GM23338 (cell line): ENCODE results near the gene GK2. TPM values are rescaled to one million over a fixed set of nuclear protein-coding genes. Genes with fewer than 3 reads are reported as not detected.

Experiments used
- ATAC-seq: fragments of 200-7000 bp; cut with Tn5 transposase; 3 replicates; pipeline ENCODE4 v1.9.1; 2020
- DNase-seq: peaks from one replicate; pipeline ENCODE4 v3.0.0-alpha.2; 2015; ENCODE audit warnings: low spot score
- H2AFZ ChIP-seq: fragments of 200-600 bp; sonication (generic); 2 replicates; pipeline ENCODE4 v1.8.0; 2016; ENCODE audit warnings: antibody characterized with exemption, mild to moderate bottlenecking, moderate library complexity
- H3F3A ChIP-seq: fragments of 200-600 bp; sonication (generic); replicated peaks from 2 replicates; pipeline ENCODE4 v1.8.0; 2017; ENCODE audit warnings: antibody characterized with exemption, mixed run types, low read depth
- H3K27ac ChIP-seq: fragments of 200-600 bp; sonication (generic); 2 replicates; pipeline ENCODE4 v1.6.1; 2016; ENCODE audit warnings: low read depth
- H3K27me3 ChIP-seq: fragments of 200-600 bp; sonication (generic); 2 replicates; pipeline ENCODE4 v1.8.0; 2016; ENCODE audit warnings: mild to moderate bottlenecking, mixed run types, moderate library complexity; ENCODE audit not compliant: insufficient read depth
- H3K36me3 ChIP-seq: fragments of 200-600 bp; sonication (generic); 2 replicates; pipeline ENCODE4 v1.8.0; 2016; ENCODE audit warnings: mild to moderate bottlenecking; ENCODE audit not compliant: insufficient read depth
- H3K4me1 ChIP-seq: fragments of 200-600 bp; sonication (generic); 2 replicates; pipeline ENCODE4 v1.8.0; 2016; ENCODE audit warnings: mild to moderate bottlenecking, moderate library complexity; ENCODE audit not compliant: insufficient read depth
- H3K4me2 ChIP-seq: fragments of 200-600 bp; sonication (generic); 2 replicates; pipeline ENCODE4 v1.7.1; 2017; ENCODE audit warnings: mixed run types
- H3K4me3 ChIP-seq: fragments of 200-600 bp; sonication (generic); 2 replicates; pipeline ENCODE4 v1.6.1; 2016; ENCODE audit warnings: mixed run types
- H3K79me2 ChIP-seq: fragments of 200-600 bp; sonication (generic); replicated peaks from 2 replicates; pipeline ENCODE4 v1.8.0; 2017; ENCODE audit warnings: mild to moderate bottlenecking; ENCODE audit not compliant: insufficient read depth
- H3K9me2 ChIP-seq: fragments of 200-600 bp; sonication (generic); 2 replicates; pipeline ENCODE4 v1.8.0; 2017; ENCODE audit not compliant: insufficient read depth
- H4K20me1 ChIP-seq: fragments of 200-600 bp; sonication (generic); replicated peaks from 2 replicates; pipeline ENCODE4 v1.8.0; 2017; ENCODE audit warnings: mild to moderate bottlenecking; ENCODE audit not compliant: insufficient read depth
- H3K27ac Mint-ChIP-seq: 2 replicates; pipeline ENCODE4 v1.8.0; 2020; ENCODE audit warnings: inconsistent platforms, mild to moderate bottlenecking, moderate library complexity, mixed read lengths
- H3K27me3 Mint-ChIP-seq: 3 replicates; pipeline ENCODE4 v1.8.0; 2022; ENCODE audit warnings: low read depth, mild to moderate bottlenecking, moderate library complexity, mixed read lengths, inconsistent platforms; ENCODE audit not compliant: insufficient read depth, poor library complexity
- H3K36me3 Mint-ChIP-seq: 3 replicates; pipeline ENCODE4 v1.8.0; 2021; ENCODE audit warnings: low read depth, mild to moderate bottlenecking, inconsistent platforms, moderate library complexity, mixed read lengths
- H3K4me1 Mint-ChIP-seq: 3 replicates; pipeline ENCODE4 v1.8.0; 2020; ENCODE audit warnings: mild to moderate bottlenecking, inconsistent platforms, mixed read lengths
- H3K4me3 Mint-ChIP-seq: 3 replicates; pipeline ENCODE4 v1.8.0; 2021; ENCODE audit warnings: moderate library complexity, mild to moderate bottlenecking, inconsistent platforms, mixed read lengths
- H3K9me3 Mint-ChIP-seq: 3 replicates; pipeline ENCODE4 v1.8.0; 2020; ENCODE audit warnings: moderate library complexity, mild to moderate bottlenecking, inconsistent platforms, mixed read lengths
- CREB1 ChIP-seq: fragments of 250-450 bp; sonication (Bioruptor Pico); IDR thresholded peaks from 2 replicates; pipeline ENCODE4 v1.5.0; 2020; ENCODE audit warnings: low read depth, mild to moderate bottlenecking, moderate library complexity
- EZH2 ChIP-seq: fragments of 200-600 bp; sonication (generic); IDR thresholded peaks from one replicate; pipeline ENCODE4 v1.8.0; 2017; ENCODE audit warnings: antibody characterized with exemption, mild to moderate bottlenecking, low read depth; ENCODE audit not compliant: unreplicated experiment
- EZH2phosphoT487 ChIP-seq: fragments of 200-600 bp; sonication (generic); IDR thresholded peaks from one replicate; pipeline ENCODE4 v1.8.1; 2018; ENCODE audit warnings: antibody characterized with exemption; ENCODE audit not compliant: unreplicated experiment
- JUNB ChIP-seq: IDR thresholded peaks from one replicate; pipeline ENCODE4 v1.6.1; 2016; ENCODE audit warnings: antibody characterized with exemption; ENCODE audit not compliant: unreplicated experiment
- NANOG ChIP-seq: IDR thresholded peaks from 2 replicates; pipeline ENCODE4 v1.6.1; 2016; ENCODE audit warnings: antibody characterized with exemption, borderline replicate concordance
- POLR2AphosphoS5 ChIP-seq: IDR thresholded peaks from 2 replicates; pipeline ENCODE4 v1.6.1; 2016; ENCODE audit warnings: antibody characterized with exemption, low read depth
- STAT1 ChIP-seq: IDR thresholded peaks from one replicate; pipeline ENCODE4 v1.6.1; 2016; ENCODE audit warnings: antibody characterized with exemption; ENCODE audit not compliant: unreplicated experiment
- ZNF114 ChIP-seq: fragments of 250-450 bp; sonication (Bioruptor Pico); IDR thresholded peaks from 2 replicates; pipeline ENCODE4 v1.5.0; 2020; ENCODE audit warnings: mild to moderate bottlenecking, moderate library complexity
- ZNF331 ChIP-seq: fragments of 250-450 bp; sonication (Bioruptor Pico); IDR thresholded peaks from 2 replicates; pipeline ENCODE4 v1.5.0; 2020; ENCODE audit warnings: low read depth, mild to moderate bottlenecking, moderate library complexity
- polyA plus RNA-seq: library from polyadenylated mRNA; unstranded; fragments of >200 nt; fragmentation: Nextera tagmentation; extraction: Ambion mirVana; gene quantifications from 2 replicates; pipeline ENCODE4 v1.2.1, GENCODE V29; 2016
- total RNA-seq: library from RNA; depleted of rRNA; stranded (reverse); fragments of >200 nt; shearing (Covaris generic); gene quantifications from 2 replicates; pipeline ENCODE4 v1.2.3, GENCODE V29; 2014
- TF ChIP-seq, protein P1 (sequence below): IDR thresholded peaks from one replicate; pipeline ENCODE4 v1.6.1; 2018; ENCODE audit warnings: antibody characterized with exemption; ENCODE audit not compliant: unreplicated experiment
- TF ChIP-seq, protein P2 (sequence below): fragments of 250-450 bp; sonication (Bioruptor Pico); IDR thresholded peaks from 2 replicates; pipeline ENCODE4 v1.5.0; 2020; ENCODE audit warnings: mild to moderate bottlenecking, moderate library complexity
- TF ChIP-seq, protein P3 (sequence below), 2 experiments: fragments of 200-600 bp in 1 of 2; sonication (generic) in 1 of 2; conservative IDR thresholded peaks; 2 replicates each; pipeline versions ENCODE4 v1.5.1 to v1.6.1; 2016 to 2017; ENCODE audit warnings: antibody characterized with exemption in 2 of 2, low read depth in 2 of 2, mild to moderate bottlenecking in 2 of 2, moderate library complexity in 1 of 2
- TF ChIP-seq, protein P4 (sequence below): IDR thresholded peaks from 2 replicates; pipeline ENCODE4 v1.6.1; 2016; ENCODE audit warnings: antibody characterized with exemption

The GK2 gene
- total and polyA plus RNA-seq, 2 experiments from 2014 or later = not detected

DNA sequence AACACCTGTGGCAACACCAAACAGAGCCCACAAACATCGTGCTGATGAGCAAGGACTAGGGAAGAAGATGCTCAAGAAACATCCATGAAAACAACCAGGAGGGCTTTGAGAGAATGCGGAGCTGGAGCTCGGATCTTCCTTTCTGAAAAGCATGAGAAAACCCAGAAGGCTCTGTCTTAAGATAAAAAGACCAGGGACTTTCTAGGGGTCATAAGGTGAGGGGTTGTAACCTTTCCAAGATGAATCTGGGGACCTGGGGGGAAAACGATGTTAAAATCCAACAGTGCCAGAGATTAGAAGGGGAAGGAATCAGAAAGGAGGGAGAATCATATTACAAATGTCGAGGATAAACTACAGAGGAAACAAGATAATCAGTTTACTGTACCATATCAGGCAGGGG lies 10.1 kb downstream of the GK2 start:
- Mint-ChIP-seq H3K27me3 (peaks cover 2% of the 10 kb centered on the region), H3K4me1 (peaks cover 11% of the 10 kb centered on the region; the same call in 2 of the 3 replicates), H3K4me3 (no peak overlapping the region), H3K27ac (no peak overlapping the region), H3K9me3 (no peaks in the 10 kb centered on the region), H3K36me3 (no peaks in the 10 kb centered on the region)
- TF ChIP-seq JUNB = no peak
- TF ChIP-seq, protein P1, sequence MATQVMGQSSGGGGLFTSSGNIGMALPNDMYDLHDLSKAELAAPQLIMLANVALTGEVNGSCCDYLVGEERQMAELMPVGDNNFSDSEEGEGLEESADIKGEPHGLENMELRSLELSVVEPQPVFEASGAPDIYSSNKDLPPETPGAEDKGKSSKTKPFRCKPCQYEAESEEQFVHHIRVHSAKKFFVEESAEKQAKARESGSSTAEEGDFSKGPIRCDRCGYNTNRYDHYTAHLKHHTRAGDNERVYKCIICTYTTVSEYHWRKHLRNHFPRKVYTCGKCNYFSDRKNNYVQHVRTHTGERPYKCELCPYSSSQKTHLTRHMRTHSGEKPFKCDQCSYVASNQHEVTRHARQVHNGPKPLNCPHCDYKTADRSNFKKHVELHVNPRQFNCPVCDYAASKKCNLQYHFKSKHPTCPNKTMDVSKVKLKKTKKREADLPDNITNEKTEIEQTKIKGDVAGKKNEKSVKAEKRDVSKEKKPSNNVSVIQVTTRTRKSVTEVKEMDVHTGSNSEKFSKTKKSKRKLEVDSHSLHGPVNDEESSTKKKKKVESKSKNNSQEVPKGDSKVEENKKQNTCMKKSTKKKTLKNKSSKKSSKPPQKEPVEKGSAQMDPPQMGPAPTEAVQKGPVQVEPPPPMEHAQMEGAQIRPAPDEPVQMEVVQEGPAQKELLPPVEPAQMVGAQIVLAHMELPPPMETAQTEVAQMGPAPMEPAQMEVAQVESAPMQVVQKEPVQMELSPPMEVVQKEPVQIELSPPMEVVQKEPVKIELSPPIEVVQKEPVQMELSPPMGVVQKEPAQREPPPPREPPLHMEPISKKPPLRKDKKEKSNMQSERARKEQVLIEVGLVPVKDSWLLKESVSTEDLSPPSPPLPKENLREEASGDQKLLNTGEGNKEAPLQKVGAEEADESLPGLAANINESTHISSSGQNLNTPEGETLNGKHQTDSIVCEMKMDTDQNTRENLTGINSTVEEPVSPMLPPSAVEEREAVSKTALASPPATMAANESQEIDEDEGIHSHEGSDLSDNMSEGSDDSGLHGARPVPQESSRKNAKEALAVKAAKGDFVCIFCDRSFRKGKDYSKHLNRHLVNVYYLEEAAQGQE = no peak
- no peak for TF ChIP-seq EZH2
- TF ChIP-seq EZH2phosphoT487 = no peak
- TF ChIP-seq, protein P2, sequence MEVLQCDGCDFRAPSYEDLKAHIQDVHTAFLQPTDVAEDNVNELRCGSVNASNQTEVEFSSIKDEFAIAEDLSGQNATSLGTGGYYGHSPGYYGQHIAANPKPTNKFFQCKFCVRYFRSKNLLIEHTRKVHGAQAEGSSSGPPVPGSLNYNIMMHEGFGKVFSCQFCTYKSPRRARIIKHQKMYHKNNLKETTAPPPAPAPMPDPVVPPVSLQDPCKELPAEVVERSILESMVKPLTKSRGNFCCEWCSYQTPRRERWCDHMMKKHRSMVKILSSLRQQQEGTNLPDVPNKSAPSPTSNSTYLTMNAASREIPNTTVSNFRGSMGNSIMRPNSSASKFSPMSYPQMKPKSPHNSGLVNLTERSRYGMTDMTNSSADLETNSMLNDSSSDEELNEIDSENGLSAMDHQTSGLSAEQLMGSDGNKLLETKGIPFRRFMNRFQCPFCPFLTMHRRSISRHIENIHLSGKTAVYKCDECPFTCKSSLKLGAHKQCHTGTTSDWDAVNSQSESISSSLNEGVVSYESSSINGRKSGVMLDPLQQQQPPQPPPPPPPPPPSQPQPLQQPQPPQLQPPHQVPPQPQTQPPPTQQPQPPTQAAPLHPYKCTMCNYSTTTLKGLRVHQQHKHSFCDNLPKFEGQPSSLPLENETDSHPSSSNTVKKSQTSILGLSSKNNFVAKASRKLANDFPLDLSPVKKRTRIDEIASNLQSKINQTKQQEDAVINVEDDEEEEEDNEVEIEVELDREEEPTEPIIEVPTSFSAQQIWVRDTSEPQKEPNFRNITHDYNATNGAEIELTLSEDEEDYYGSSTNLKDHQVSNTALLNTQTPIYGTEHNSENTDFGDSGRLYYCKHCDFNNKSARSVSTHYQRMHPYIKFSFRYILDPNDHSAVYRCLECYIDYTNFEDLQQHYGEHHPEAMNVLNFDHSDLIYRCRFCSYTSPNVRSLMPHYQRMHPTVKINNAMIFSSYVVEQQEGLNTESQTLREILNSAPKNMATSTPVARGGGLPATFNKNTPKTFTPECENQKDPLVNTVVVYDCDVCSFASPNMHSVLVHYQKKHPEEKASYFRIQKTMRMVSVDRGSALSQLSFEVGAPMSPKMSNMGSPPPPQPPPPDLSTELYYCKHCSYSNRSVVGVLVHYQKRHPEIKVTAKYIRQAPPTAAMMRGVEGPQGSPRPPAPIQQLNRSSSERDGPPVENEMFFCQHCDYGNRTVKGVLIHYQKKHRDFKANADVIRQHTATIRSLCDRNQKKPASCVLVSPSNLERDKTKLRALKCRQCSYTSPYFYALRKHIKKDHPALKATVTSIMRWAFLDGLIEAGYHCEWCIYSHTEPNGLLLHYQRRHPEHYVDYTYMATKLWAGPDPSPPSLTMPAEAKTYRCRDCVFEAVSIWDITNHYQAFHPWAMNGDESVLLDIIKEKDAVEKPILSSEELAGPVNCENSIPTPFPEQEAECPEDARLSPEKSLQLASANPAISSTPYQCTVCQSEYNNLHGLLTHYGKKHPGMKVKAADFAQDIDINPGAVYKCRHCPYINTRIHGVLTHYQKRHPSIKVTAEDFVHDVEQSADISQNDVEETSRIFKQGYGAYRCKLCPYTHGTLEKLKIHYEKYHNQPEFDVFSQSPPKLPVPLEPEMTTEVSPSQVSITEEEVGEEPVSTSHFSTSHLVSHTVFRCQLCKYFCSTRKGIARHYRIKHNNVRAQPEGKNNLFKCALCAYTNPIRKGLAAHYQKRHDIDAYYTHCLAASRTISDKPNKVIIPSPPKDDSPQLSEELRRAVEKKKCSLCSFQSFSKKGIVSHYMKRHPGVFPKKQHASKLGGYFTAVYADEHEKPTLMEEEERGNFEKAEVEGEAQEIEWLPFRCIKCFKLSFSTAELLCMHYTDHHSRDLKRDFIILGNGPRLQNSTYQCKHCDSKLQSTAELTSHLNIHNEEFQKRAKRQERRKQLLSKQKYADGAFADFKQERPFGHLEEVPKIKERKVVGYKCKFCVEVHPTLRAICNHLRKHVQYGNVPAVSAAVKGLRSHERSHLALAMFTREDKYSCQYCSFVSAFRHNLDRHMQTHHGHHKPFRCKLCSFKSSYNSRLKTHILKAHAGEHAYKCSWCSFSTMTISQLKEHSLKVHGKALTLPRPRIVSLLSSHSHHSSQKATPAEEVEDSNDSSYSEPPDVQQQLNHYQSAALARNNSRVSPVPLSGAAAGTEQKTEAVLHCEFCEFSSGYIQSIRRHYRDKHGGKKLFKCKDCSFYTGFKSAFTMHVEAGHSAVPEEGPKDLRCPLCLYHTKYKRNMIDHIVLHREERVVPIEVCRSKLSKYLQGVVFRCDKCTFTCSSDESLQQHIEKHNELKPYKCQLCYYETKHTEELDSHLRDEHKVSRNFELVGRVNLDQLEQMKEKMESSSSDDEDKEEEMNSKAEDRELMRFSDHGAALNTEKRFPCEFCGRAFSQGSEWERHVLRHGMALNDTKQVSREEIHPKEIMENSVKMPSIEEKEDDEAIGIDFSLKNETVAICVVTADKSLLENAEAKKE (CRISPR knock-in tag) = no peak
- TF ChIP-seq, protein P3, sequence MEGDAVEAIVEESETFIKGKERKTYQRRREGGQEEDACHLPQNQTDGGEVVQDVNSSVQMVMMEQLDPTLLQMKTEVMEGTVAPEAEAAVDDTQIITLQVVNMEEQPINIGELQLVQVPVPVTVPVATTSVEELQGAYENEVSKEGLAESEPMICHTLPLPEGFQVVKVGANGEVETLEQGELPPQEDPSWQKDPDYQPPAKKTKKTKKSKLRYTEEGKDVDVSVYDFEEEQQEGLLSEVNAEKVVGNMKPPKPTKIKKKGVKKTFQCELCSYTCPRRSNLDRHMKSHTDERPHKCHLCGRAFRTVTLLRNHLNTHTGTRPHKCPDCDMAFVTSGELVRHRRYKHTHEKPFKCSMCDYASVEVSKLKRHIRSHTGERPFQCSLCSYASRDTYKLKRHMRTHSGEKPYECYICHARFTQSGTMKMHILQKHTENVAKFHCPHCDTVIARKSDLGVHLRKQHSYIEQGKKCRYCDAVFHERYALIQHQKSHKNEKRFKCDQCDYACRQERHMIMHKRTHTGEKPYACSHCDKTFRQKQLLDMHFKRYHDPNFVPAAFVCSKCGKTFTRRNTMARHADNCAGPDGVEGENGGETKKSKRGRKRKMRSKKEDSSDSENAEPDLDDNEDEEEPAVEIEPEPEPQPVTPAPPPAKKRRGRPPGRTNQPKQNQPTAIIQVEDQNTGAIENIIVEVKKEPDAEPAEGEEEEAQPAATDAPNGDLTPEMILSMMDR (conservative IDR thresholded peaks at IDR 0.05; ENCODE audit: low read depth in 2 of 2) = no peak
- no peak for TF ChIP-seq STAT1
- TF ChIP-seq, protein P4, sequence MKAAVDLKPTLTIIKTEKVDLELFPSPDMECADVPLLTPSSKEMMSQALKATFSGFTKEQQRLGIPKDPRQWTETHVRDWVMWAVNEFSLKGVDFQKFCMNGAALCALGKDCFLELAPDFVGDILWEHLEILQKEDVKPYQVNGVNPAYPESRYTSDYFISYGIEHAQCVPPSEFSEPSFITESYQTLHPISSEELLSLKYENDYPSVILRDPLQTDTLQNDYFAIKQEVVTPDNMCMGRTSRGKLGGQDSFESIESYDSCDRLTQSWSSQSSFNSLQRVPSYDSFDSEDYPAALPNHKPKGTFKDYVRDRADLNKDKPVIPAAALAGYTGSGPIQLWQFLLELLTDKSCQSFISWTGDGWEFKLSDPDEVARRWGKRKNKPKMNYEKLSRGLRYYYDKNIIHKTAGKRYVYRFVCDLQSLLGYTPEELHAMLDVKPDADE = no peak
- TF ChIP-seq ZNF114 (CRISPR knock-in tag) = no peak
- TF ChIP-seq CREB1 (CRISPR knock-in tag) = no peak
- TF ChIP-seq POLR2AphosphoS5 = no peak
- no peak for TF ChIP-seq NANOG
- no peak for TF ChIP-seq ZNF331
- H3K4me2 ChIP-seq = no peak overlapping the region
- ATAC-seq = no peak
- H4K20me1 ChIP-seq = no peaks in the 10 kb centered on the region
- DNase-seq = no peak
- H3K36me3 ChIP-seq = no peaks in the 10 kb centered on the region
- H3K79me2 ChIP-seq = no peaks in the 10 kb centered on the region
- H3K9me2 ChIP-seq = no peaks in the 10 kb centered on the region
- no peak overlapping the region for H3K4me3 ChIP-seq
- peaks cover 11% of the 10 kb centered on the region for H3K4me1 ChIP-seq
- no peak overlapping the region for H2AFZ ChIP-seq
- no peak overlapping the region for H3K27ac ChIP-seq
- H3K27me3 ChIP-seq = no peaks in the 10 kb centered on the region
- H3F3A ChIP-seq = no peaks in the 10 kb centered on the region
